ENCODE results near the gene CTNND2.

The CTNND2 gene

DNA sequence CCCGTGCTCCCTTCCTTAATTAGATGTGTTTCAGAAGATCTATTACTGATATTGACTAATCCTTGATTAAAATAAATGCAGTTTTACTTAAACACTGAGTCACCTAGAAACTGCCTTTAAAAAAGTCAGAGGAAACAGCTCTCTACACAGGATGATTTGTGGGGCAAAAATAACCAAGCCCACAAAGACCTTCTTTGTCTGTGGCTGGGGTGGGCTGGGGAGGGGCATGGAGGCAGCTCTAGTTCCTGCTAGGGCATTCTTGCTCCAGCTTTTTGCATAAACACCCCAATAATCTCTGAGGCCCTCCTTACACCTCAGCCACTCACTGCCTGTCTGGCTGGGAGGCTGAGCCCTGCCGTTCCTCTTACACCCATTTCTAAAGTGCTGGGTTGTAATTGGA, 915.6 kb downstream of the CTNND2 start:
- no peak for DNase-seq (ENCODE audit: low read depth in 2 of 2)

GRCh38 chr5:10987925-10988504, 916.2 kb downstream of the CTNND2 start:
- DNase-seq (ENCODE audit: low read depth in 2 of 2) = peak; percentile 39 to 58

GRCh38 chr5:10987276-10987924, 916.8 kb downstream of the CTNND2 start:
- no peak for DNase-seq (ENCODE audit: low read depth in 2 of 2)

DNA sequence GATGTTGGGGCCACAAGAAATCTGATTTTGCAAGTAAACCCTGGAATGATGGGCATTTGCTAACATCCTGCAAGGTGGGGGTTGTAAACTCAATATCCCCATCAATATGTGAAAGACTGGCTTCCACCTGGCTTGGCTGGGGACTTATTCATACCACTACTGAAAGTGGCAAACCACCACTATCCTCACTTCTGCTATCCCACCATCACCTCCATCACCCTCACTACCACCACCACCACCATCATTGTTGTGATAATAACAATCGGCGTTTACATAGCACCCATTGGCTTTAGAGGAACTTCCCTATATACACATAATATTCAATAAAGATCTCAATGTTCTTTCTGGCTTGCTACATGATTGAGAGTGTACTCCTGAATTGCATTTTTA, 918.5 kb downstream of the CTNND2 start:
- DNase-seq (ENCODE audit: low read depth in 2 of 2) = no peak

GRCh38 chr5:10985091-10985720, 919.0 kb downstream of the CTNND2 start:
- DNase-seq (ENCODE audit: low read depth in 2 of 2) = no peak

DNA sequence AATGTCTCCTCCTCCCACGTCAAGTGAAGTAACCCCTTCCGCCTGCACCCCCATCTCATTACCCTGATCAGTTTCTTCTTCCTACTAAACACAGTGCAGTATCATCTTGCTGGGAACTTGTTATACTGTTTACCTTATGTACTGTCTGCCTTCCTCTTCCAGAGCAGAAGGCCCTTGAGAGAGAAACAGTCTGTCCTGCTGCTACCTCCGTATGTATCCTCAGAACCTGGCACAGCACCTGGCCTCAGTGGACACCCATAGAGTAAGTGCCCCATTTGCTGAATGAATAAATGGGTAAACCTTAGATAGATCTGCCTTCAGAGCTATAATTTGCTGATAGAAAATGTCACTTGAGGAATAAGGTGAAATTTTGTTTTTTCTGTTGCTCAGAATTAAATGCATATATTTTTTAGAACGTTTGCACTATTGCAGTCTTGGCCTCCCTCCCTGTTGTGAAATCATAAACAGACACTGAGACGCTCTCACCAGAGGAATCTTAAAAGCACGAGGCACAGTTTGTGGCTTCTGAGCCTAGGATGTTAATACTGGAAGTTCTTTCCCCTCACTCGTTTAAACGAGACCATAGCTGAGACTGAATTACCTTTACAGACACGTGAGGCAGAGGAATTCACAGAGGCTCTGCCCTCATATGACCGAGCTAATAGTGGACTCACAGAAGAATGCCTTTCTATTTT, 920.1 kb downstream of the CTNND2 start:
- no peak for DNase-seq (ENCODE audit: low read depth in 2 of 2)

DNA sequence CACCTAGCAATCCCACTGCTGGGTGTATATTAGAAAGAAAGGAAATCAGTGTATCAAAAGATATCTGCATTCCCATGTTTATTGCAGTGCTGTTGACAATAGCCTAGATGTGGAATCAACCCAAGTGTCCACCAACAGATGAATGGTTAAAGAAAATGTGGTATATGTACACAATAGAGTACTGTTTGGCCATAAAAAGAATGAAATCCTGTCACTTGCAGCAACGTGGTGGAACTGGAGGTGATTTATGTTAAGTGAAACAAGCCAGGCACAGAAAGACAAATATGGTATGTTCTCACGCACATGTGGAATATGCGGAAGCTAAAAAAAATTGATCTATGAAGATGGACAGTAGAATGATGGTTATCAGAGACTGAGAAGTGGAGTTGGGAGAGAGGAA, 921.6 kb downstream of the CTNND2 start:
- DNase-seq (ENCODE audit: low read depth in 2 of 2) = no peak

GRCh38 chr5:10981932-10982331, 922.3 kb downstream of the CTNND2 start:
- no peak for DNase-seq (ENCODE audit: low read depth in 2 of 2)

GRCh38 chr5:10977011-10977410, 927.2 kb downstream of the CTNND2 start:
- no peak for DNase-seq (ENCODE audit: low read depth in 2 of 2)

GRCh38 chr5:10975945-10976344, 928.3 kb downstream of the CTNND2 start:
- DNase-seq (ENCODE audit: low read depth in 2 of 2) = no peak

GRCh38 chr5:10974850-10975249, 929.4 kb downstream of the CTNND2 start:
- DNase-seq (ENCODE audit: low read depth in 2 of 2) = no peak

- no peak for DNase-seq (ENCODE audit: low read depth in 2 of 2)
Observed at GRCh38 chr5:10973316-10973715, 930.9 kb downstream of the CTNND2 start.

GRCh38 chr5:10969684-10970180, 934.5 kb downstream of the CTNND2 start:
- no peak for DNase-seq (ENCODE audit: low read depth in 2 of 2)

GRCh38 chr5:10964806-10965205, 939.4 kb downstream of the CTNND2 start:
- DNase-seq (ENCODE audit: low read depth in 2 of 2) = no peak

GRCh38 chr5:10958728-10959127, 945.5 kb downstream of the CTNND2 start:
- no peak for DNase-seq (ENCODE audit: low read depth in 2 of 2)

- no peak for DNase-seq (ENCODE audit: low read depth in 2 of 2)
Observed at GRCh38 chr5:10949856-10950630, 954.2 kb downstream of the CTNND2 start.

DNA sequence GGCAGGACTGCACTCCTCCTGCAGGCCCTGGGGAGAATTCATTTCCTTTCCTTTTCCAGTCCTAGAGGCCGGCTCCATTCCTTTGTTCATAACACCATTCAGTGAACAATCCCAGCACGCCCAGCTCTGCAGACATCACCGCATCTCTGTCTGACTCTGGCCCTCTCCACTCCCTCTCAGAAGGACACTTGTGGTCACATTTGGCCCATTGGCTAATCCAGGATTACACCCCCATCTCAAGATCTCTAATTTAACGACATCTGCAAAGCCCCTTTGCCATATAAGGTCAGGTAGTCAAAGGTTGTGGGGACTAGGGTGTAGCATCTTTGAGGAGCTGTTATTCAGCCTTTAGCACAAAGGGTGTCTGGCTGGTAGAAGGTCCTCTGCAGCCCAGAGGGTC, 958.2 kb downstream of the CTNND2 start:
- no peak for DNase-seq (ENCODE audit: low read depth in 2 of 2)

DNA sequence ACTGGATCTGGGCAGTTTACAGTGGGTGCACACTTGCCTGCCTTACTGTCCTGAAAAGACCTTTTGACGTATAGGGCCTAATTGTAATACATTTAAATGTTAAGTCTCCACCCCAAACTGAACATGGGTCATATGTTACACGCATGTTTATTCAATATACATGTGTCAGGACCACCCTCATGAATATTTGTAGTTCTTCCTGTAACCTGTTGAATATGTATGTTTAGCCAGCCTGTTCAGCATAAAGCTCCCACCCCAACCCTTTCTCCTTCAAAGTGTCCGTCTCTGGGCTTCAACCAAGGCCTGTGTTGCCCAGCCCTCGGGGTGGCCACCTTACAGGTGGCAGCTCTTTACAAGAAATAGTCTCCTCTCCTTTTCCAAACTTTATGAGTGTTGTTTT, 962.3 kb downstream of the CTNND2 start:
- no peak for DNase-seq (ENCODE audit: low read depth in 2 of 2)

DNA sequence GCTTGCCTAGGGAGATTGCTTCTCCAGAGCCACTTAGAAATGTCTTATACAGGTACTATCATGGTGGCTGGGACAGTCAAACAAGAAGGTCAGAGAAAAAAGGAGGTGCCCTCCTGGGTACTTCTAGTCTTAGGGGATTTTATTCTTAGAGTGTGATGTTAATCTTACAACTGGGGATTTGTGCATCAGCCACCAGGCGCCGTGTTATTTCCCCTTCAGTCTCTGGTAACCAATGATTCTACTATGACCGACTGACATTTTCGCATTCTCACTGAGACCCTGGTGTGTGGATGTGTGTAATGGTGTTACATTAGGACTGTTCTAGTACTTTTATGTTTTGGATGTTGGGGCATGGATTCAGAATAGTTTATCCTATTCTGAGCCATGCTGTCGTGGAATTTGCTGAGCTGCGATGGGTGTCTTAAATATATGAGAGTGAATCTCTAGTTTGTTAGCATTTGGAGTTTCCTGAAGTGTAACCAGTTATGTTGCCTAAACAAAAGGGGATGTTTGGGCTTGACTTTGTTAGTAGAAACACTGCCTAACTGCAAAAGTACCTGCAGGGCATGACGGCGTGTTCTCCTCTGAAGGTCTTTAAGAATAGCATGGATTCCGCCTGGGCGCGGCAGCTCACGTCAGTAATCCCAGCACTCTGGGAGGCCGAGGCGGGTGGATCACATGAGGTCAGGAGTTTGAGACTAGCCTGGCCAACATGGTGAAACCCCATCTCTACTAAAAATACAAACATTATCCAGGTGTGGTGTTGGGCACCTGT, 968.0 kb downstream of the CTNND2 start:
- DNase-seq (ENCODE audit: low read depth in 2 of 2) = no peak

DNA sequence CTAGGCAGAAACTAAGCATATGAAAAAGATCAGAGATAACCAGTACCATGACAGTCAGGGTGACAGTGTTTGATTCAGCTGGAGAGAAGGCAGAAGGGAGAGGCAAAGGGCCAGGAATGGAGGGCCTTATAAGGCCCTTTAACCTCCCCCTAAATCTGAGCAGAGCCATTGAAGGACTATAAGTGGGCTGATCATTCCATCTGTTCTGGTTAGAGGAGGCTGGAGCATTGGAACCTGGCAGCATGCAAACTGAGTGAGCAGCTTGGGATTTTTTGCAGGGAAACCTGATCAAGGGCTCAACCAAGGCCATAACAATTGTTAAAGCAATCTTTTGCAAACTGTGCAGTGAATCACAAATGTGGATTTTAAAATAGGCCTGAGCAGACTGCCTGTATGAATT, 968.7 kb downstream of the CTNND2 start:
- DNase-seq (ENCODE audit: low read depth in 2 of 2) = no peak

DNA sequence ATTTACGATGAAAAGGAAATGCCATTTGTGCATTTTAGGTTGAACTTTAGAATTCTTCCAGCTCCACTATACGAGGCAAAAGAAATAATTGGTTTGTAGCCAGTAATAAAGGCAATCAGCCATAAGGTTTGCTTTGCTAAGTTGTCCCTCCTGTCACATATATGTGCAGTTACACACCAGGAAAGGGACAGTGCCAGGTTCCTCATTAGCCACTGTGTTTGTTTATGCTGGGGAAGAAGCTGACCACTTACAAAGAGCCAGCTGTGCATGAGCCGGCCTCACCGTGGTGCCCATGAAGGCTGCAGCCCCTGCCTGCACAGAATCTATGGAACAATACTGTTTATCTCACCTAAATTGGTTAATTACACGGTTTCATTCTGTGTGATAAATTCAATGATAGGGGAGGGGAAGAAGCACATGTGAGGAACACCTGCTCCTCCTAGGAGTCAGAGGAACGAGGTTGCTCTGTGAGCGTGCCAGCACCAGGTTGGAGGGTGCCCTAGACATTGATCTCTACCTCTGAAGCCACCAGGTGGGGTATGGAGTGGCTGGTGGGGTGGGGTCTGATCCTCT, 969.4 kb downstream of the CTNND2 start:
- no peak for DNase-seq (ENCODE audit: low read depth in 2 of 2)
